Stomach (tissue), 9 donors: ENCODE measurements around the gene ACSS2. TPM values are rescaled to one million over a fixed set of nuclear protein-coding genes. Genes with fewer than 3 reads are reported as not detected.

Experiments
- DNase-seq, 2 donors: peaks; one replicate each; pipeline versions ENCODE4 v3.0.0 to v3.0.0-alpha.2; 2013 to 2019
- H3K27ac ChIP-seq, 5 donors: fragments of 200-600 bp in 4 of 5; sonication (generic) in 4 of 5; one replicate each; pipeline ENCODE4 v1.5.1; 2013 to 2019; ENCODE audit warnings: mild to moderate bottlenecking in 1 of 5, moderate library complexity in 1 of 5
- H3K27me3 ChIP-seq, 3 donors: fragments of 200-600 bp; sonication (generic); one replicate each; pipeline ENCODE4 v1.5.1; 2017 to 2019; ENCODE audit warnings: mixed run types in 1 of 3
- H3K36me3 ChIP-seq, 4 donors: fragments of 200-600 bp; sonication (generic); 1 replicate in 3 of 4; 2 replicates in 1 of 4; pipeline ENCODE4 v1.5.1; 2016 to 2019
- H3K4me1 ChIP-seq, 4 donors: fragments of 200-600 bp; sonication (generic); one replicate each; pipeline ENCODE4 v1.5.1; 2016 to 2019
- H3K4me3 ChIP-seq, 4 donors: fragments of 200-600 bp; sonication (generic) in 3 of 4; one replicate each; pipeline ENCODE4 v1.5.1; 2016 to 2019; ENCODE audit warnings: mild to moderate bottlenecking in 1 of 4
- H3K9me3 ChIP-seq, 4 donors: fragments of 200-600 bp; sonication (generic); one replicate each; pipeline ENCODE4 v1.5.1; 2016 to 2019
- EP300 ChIP-seq: sonication (generic); formaldehyde crosslinking; IDR thresholded peaks from one replicate; pipeline ENCODE4 v1.6.1; 2017; ENCODE audit warnings: antibody characterized with exemption
- POLR2A ChIP-seq, 4 donors: fragments of 450-650 bp; IDR thresholded peaks; one replicate each; pipeline ENCODE4 v1.6.1; 2016; ENCODE audit warnings: antibody characterized with exemption in 4 of 4, control low read depth in 2 of 4, mild to moderate bottlenecking in 1 of 4, moderate library complexity in 1 of 4
- POLR2AphosphoS5 ChIP-seq, 3 donors: sonication (generic); formaldehyde crosslinking; IDR thresholded peaks; one replicate each; pipeline ENCODE4 v1.6.1; 2016; ENCODE audit warnings: antibody characterized with exemption in 3 of 3
- WGBS, 5 donors: extraction: QIAGEN DNeasy Blood & Tissue Kit in 3 of 5; methylation state at CpG; one replicate each; pipeline versions ENCODE4 v1.1.5 to v1.1.7; 2013 to 2018; 5-methylcytosine and 5-hydroxymethylcytosine counted together
- intact Hi-C: fragments of 100-400 bp; cut with DNase I; formaldehyde crosslinking; loops from one replicate; pipeline ENCODE4 v1.15.1; 2023; ENCODE audit warnings: low total_unique reads
- polyA plus RNA-seq, 3 donors: library from polyadenylated mRNA; stranded (reverse); fragments of 200-250 nt; gene quantifications; one replicate each; pipeline ENCODE4 v1.2.3, GENCODE V29; 2013
- total RNA-seq, 5 donors: library from RNA; depleted of rRNA; stranded (reverse); fragments of >200 nt; gene quantifications; one replicate each; pipeline versions ENCODE4 v1.1.0 to v1.2.3, GENCODE V29; 2014 to 2016
- TF ChIP-seq, protein P1 (sequence below), 7 experiments: fragments of 450-650 bp in 4 of 7; fragments of 200-600 bp in 3 of 7; sonication (generic) in 3 of 7; IDR thresholded peaks; one replicate each; pipeline ENCODE4 v1.5.1; 2016 to 2019; ENCODE audit warnings: antibody characterized with exemption in 7 of 7, control low read depth in 2 of 7, mild to moderate bottlenecking in 1 of 7
- donor health status: healthy with polysubstance abuse.
- donor health status: Bipolar disorder and iron deficiency.
- donor health status: healthy.

Gene ACSS2
- total and polyA plus RNA-seq, 8 donors: 59.0 to 1,709 (median 139) TPM

DNA sequence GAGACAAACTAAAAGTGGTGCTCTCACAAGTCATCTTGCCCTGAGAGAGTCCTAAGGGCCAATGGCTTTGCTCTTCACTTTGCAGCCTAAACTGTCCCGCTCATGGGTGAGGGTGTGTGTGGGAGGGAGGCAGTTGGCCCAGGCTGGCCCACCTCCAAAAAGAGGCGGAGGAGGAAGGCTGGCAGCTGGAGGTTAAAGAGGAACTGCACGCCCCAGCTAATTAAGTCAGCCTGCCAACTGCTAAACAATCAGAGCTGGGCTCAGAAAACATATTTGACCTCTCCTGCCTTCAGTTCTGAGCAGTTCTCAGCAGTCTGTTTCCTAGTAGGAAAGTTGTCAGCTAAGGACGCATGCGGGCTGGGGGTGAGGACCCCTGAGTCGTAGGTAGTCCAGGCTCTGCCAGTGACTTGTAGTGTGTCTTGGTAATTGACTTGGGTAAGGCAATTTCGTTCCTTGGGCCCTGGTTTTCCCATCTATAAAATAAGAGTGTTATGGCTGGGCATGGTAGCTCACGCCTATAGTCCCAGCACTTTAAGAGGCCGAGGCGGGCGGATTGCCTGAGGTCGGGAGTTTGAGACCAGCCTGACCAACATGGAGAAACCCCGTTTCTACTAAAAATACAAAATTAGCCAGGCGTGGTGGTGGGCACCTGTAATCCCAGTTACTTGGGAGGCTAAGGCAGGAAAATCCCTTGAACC, 62.2 kb downstream of the ACSS2 start:
- Histone ChIP-seq H3K36me3 (peaks cover 21 to 67% (median 54%) of the 10 kb centered on the region in 4 donors), H3K4me3 (no peak overlapping the region), H3K4me1 (peaks cover 18 to 54% (median 30%) of the 10 kb centered on the region in 4 donors), H3K27me3 (no peaks in the 10 kb centered on the region), H3K27ac (peak overlapping the region; percentile 61 to 79 (median 79)), H3K9me3 (no peaks in the 10 kb centered on the region)
- WGBS, 5 donors: 38 to 60% (median 46%) methylated on average over 14 of the region's 14 CpGs
- intact Hi-C loops: no loop called here
- TF ChIP-seq, protein P1, sequence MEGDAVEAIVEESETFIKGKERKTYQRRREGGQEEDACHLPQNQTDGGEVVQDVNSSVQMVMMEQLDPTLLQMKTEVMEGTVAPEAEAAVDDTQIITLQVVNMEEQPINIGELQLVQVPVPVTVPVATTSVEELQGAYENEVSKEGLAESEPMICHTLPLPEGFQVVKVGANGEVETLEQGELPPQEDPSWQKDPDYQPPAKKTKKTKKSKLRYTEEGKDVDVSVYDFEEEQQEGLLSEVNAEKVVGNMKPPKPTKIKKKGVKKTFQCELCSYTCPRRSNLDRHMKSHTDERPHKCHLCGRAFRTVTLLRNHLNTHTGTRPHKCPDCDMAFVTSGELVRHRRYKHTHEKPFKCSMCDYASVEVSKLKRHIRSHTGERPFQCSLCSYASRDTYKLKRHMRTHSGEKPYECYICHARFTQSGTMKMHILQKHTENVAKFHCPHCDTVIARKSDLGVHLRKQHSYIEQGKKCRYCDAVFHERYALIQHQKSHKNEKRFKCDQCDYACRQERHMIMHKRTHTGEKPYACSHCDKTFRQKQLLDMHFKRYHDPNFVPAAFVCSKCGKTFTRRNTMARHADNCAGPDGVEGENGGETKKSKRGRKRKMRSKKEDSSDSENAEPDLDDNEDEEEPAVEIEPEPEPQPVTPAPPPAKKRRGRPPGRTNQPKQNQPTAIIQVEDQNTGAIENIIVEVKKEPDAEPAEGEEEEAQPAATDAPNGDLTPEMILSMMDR (IDR thresholded peaks at IDR 0.05): no peak
- TF ChIP-seq POLR2AphosphoS5 (IDR thresholded peaks at IDR 0.05): peak; percentile 6 to 73 (median 24)
- DNase-seq: peak; percentile 61 to 91

DNA sequence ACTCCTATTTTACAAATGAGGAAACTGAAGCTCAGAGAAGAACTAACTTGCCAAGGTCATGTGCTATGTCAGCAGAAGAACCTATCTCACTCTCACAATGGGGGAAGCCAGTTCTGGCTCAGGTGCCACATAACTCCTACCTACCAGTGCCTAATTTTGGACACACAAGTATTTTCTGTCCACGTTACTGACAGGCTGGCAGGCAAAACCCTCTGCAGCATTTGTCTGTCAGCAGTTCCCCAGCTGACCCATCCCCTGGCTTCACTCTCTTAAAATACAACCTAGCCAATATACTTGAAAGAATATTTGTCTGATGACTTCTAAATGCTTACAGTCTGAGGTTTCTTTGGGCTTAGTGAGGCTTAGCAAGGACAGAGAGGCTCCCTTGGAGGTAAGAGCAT, 63.7 kb downstream of the ACSS2 start:
- H3K4me3 ChIP-seq: no peak overlapping the region
- TF ChIP-seq, protein P1 (IDR thresholded peaks at IDR 0.05): no peak
- no peak for TF ChIP-seq POLR2A (IDR thresholded peaks at IDR 0.05)
- TF ChIP-seq POLR2AphosphoS5 (IDR thresholded peaks at IDR 0.05): no peak
- TF ChIP-seq EP300: no peak
- intact Hi-C loops: no loop called here
- peaks cover 18 to 55% (median 35%) of the 10 kb centered on the region in 4 donors for H3K4me1 ChIP-seq
- no peaks in the 10 kb centered on the region for H3K27me3 ChIP-seq
- no peaks in the 10 kb centered on the region for H3K9me3 ChIP-seq
- H3K36me3 ChIP-seq: peaks cover 21 to 69% (median 56%) of the 10 kb centered on the region in 4 donors
- H3K27ac ChIP-seq: peak overlapping the region in 3 of 5 donors; percentile 14 to 61 (median 38)
- 50 to 85% (median 75%) methylated on average over 1 of the region's 1 CpG for WGBS, 5 donors
- DNase-seq: no peak

DNA sequence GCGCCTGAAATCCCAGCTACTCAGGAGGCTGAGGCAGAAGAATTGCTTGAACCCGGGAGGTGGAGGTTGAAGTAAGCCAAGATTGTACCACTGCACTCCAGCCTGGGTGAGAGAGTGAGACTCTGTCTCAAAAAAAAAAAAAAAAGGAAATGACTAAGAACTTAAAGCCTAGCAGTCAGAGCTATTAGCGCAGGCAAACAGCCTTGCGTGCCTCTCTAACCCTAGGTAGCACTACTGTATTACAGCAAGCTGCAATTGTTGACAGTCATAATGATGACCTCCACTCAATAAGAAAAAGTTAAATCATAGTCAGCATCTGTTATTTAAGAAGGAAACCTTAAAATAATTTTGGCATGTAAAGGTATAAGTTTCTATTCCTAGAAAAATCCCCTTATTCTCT, 64.8 kb downstream of the ACSS2 start:
- Histone ChIP-seq H3K27me3 (no peaks in the 10 kb centered on the region), H3K4me1 (peaks cover 22 to 55% (median 41%) of the 10 kb centered on the region in 4 donors), H3K9me3 (no peaks in the 10 kb centered on the region), H3K4me3 (no peak overlapping the region), H3K27ac (no peak overlapping the region), H3K36me3 (peaks cover 21 to 66% (median 56%) of the 10 kb centered on the region in 4 donors)
- no peak for DNase-seq
- intact Hi-C loops: no loop called here
- TF ChIP-seq POLR2A (IDR thresholded peaks at IDR 0.05) (no peak), POLR2AphosphoS5 (IDR thresholded peaks at IDR 0.05) (no peak)
- TF ChIP-seq, protein P1 (IDR thresholded peaks at IDR 0.05): no peak
- 88 to 96% (median 91%) methylated on average over 4 of the region's 4 CpGs for WGBS, 5 donors

DNA sequence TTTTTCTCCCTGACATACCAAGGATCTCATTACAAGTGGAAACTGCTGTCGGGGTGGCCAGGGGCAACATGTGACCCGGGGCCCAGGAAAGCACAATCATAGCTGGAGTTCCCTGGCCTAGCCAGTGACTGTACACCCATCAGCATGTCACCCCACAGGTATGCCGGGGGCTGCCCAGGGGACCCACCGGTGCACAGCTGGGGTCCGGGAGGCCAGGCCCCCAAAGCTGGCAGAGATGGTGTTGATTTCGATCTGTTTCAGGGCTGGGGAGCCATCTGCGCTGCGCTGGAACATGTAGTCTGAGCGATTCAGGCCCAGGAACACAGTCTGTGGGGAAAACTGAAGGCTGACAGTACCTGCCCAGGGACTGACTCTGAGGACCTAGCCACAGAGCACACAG, 65.9 kb downstream of the ACSS2 start:
- Histone ChIP-seq H3K36me3 (peaks cover 21 to 58% (median 48%) of the 10 kb centered on the region in 4 donors), H3K27me3 (no peaks in the 10 kb centered on the region), H3K27ac (no peak overlapping the region), H3K4me3 (no peak overlapping the region), H3K4me1 (peaks cover 22 to 55% (median 47%) of the 10 kb centered on the region in 4 donors), H3K9me3 (no peaks in the 10 kb centered on the region)
- DNase-seq: no peak
- intact Hi-C loops: no loop called here
- TF ChIP-seq, protein P1 (IDR thresholded peaks at IDR 0.05): no peak
- no peak for TF ChIP-seq EP300
- 90 to 98% (median 97%) methylated on average over 3 to 9 of the region's 9 CpGs for WGBS, 5 donors
